ENCODE results near the gene TSR1. TPM values are rescaled to one million over a fixed set of nuclear protein-coding genes. Genes with fewer than 3 reads are reported as not detected.

TSR1 gene
- total and polyA plus RNA-seq, 9 donors, result 27.4 to 46.0 (median 35.6) TPM

GRCh38 chr17:2312736-2313135 is 23.5 kb downstream of the TSR1 start:
- Histone ChIP-seq H3K36me3 (ENCODE audit: control insufficient read depth, insufficient read depth, low read length) (no peaks in the 10 kb centered on the region), H3K4me1 (ENCODE audit: control insufficient read depth, insufficient read depth, low read length) (no peaks in the 10 kb centered on the region), H3K9me3 (replicated peaks; ENCODE audit: control insufficient read depth, low read depth, low read length) (no peaks in the 10 kb centered on the region), H3K27me3 (ENCODE audit: control insufficient read depth, insufficient read depth, low read length) (no peaks in the 10 kb centered on the region), H3K4me3 (ENCODE audit: low read length) (no peak overlapping the region), H3K27ac (ENCODE audit: low read length) (no peak overlapping the region)
- WGBS (ENCODE audit: insufficient coverage), result 100% methylated on average over 3 of the region's 5 CpGs
- no peak for DNase-seq

GRCh38 chr17:2309338-2310154 is 26.7 kb downstream of the TSR1 start:
- Histone ChIP-seq H3K4me1 (ENCODE audit: control insufficient read depth, insufficient read depth, low read length) (no peaks in the 10 kb centered on the region), H3K36me3 (ENCODE audit: control insufficient read depth, insufficient read depth, low read length) (peaks cover 3% of the 10 kb centered on the region), H3K27ac (ENCODE audit: low read length) (no peak overlapping the region), H3K27me3 (ENCODE audit: control insufficient read depth, insufficient read depth, low read length) (no peaks in the 10 kb centered on the region), H3K9me3 (replicated peaks; ENCODE audit: control insufficient read depth, low read depth, low read length) (no peaks in the 10 kb centered on the region), H3K4me3 (ENCODE audit: low read length) (no peak overlapping the region)
- DNase-seq, result no peak
- no CpG with 5 or more reads among the region's 6 CpGs for WGBS (ENCODE audit: insufficient coverage)

- no peak for DNase-seq
- 100% methylated on average over 1 of the region's 4 CpGs for WGBS (ENCODE audit: insufficient coverage)
- H3K4me3 ChIP-seq (ENCODE audit: low read length), result no peak overlapping the region
- H3K36me3 ChIP-seq (ENCODE audit: control insufficient read depth, insufficient read depth, low read length), result peaks cover 10% of the 10 kb centered on the region
- H3K4me1 ChIP-seq (ENCODE audit: control insufficient read depth, insufficient read depth, low read length), result peaks cover 9% of the 10 kb centered on the region
- no peaks in the 10 kb centered on the region for H3K27me3 ChIP-seq (ENCODE audit: control insufficient read depth, insufficient read depth, low read length)
- H3K9me3 ChIP-seq (replicated peaks; ENCODE audit: control insufficient read depth, low read depth, low read length), result no peaks in the 10 kb centered on the region
- no peak overlapping the region for H3K27ac ChIP-seq (ENCODE audit: low read length)
Observed at GRCh38 chr17:2304931-2305330, 31.3 kb downstream of the TSR1 start.

GRCh38 chr17:2303204-2304188 is 32.8 kb downstream of the TSR1 start, which contains the start of the genes SMG6 and SRR:
TSS of gene SMG6 (minus strand) at chr17:2303785. CDS start at chr17:2303720, 65 bp downstream.
TSS of gene SRR (plus strand) at chr17:2303950. CDS start at chr17:2315561, 11,611 bp downstream.
- H3K4me1 ChIP-seq (ENCODE audit: control insufficient read depth, insufficient read depth, low read length), result peaks cover 9% of the 10 kb centered on the region

GRCh38 chr17:2302778-2303203 is 33.5 kb downstream of the TSR1 start:
- Histone ChIP-seq H3K4me3 (ENCODE audit: low read length) (peak overlapping the region; percentile 82), H3K36me3 (ENCODE audit: control insufficient read depth, insufficient read depth, low read length) (peaks cover 24% of the 10 kb centered on the region), H3K9me3 (replicated peaks; ENCODE audit: control insufficient read depth, low read depth, low read length) (no peaks in the 10 kb centered on the region), H3K27ac (ENCODE audit: low read length) (peak overlapping the region; percentile 88), H3K27me3 (ENCODE audit: control insufficient read depth, insufficient read depth, low read length) (no peaks in the 10 kb centered on the region), H3K4me1 (ENCODE audit: control insufficient read depth, insufficient read depth, low read length) (peaks cover 9% of the 10 kb centered on the region)
- DNase-seq, result no peak
- WGBS (ENCODE audit: insufficient coverage), result no CpG with 5 or more reads among the region's 12 CpGs

More at GRCh38 chr17:2303204-2304188, 32.8 kb downstream of the TSR1 start, which contains the start of the genes SMG6 and SRR:
- Histone ChIP-seq H3K4me3 (ENCODE audit: low read length) (peak within 1 kb of the TSS; percentile 87), H3K36me3 (ENCODE audit: control insufficient read depth, insufficient read depth, low read length) (peaks cover 24% of the 10 kb centered on the region), H3K27ac (ENCODE audit: low read length) (peak within 1 kb of the TSS; percentile 88), H3K27me3 (ENCODE audit: control insufficient read depth, insufficient read depth, low read length) (no peaks in the 10 kb centered on the region), H3K9me3 (replicated peaks; ENCODE audit: control insufficient read depth, low read depth, low read length) (no peaks in the 10 kb centered on the region)
- WGBS (ENCODE audit: insufficient coverage), result under 1% methylated on average over 89 of the region's 108 CpGs
- DNase-seq, result peak; percentile 97

GRCh38 chr17:2299756-2300155 is 36.5 kb downstream of the TSR1 start:
- peaks cover 46% of the 10 kb centered on the region for H3K36me3 ChIP-seq (ENCODE audit: control insufficient read depth, insufficient read depth, low read length)
- H3K4me3 ChIP-seq (ENCODE audit: low read length), result no peak overlapping the region
- DNase-seq, result no peak
- WGBS (ENCODE audit: insufficient coverage), result 91% methylated on average over 9 of the region's 22 CpGs
- no peaks in the 10 kb centered on the region for H3K27me3 ChIP-seq (ENCODE audit: control insufficient read depth, insufficient read depth, low read length)
- no peaks in the 10 kb centered on the region for H3K9me3 ChIP-seq (replicated peaks; ENCODE audit: control insufficient read depth, low read depth, low read length)
- H3K27ac ChIP-seq (ENCODE audit: low read length), result no peak overlapping the region
- peaks cover 9% of the 10 kb centered on the region for H3K4me1 ChIP-seq (ENCODE audit: control insufficient read depth, insufficient read depth, low read length)

- no peak overlapping the region for H3K27ac ChIP-seq (ENCODE audit: low read length)
- peaks cover 9% of the 10 kb centered on the region for H3K4me1 ChIP-seq (ENCODE audit: control insufficient read depth, insufficient read depth, low read length)
- H3K4me3 ChIP-seq (ENCODE audit: low read length), result no peak overlapping the region
- H3K27me3 ChIP-seq (ENCODE audit: control insufficient read depth, insufficient read depth, low read length), result no peaks in the 10 kb centered on the region
- H3K36me3 ChIP-seq (ENCODE audit: control insufficient read depth, insufficient read depth, low read length), result peaks cover 53% of the 10 kb centered on the region
- 93% methylated on average over 11 of the region's 12 CpGs for WGBS (ENCODE audit: insufficient coverage)
- H3K9me3 ChIP-seq (replicated peaks; ENCODE audit: control insufficient read depth, low read depth, low read length), result no peaks in the 10 kb centered on the region
- DNase-seq, result no peak
Observed at GRCh38 chr17:2299136-2299535, 37.1 kb downstream of the TSR1 start.

- DNase-seq, result no peak
- no peaks in the 10 kb centered on the region for H3K9me3 ChIP-seq (replicated peaks; ENCODE audit: control insufficient read depth, low read depth, low read length)
- peaks cover 68% of the 10 kb centered on the region for H3K36me3 ChIP-seq (ENCODE audit: control insufficient read depth, insufficient read depth, low read length)
- peaks cover 3% of the 10 kb centered on the region for H3K4me1 ChIP-seq (ENCODE audit: control insufficient read depth, insufficient read depth, low read length)
- no CpG with 5 or more reads among the region's 5 CpGs for WGBS (ENCODE audit: insufficient coverage)
- H3K27ac ChIP-seq (ENCODE audit: low read length), result no peak overlapping the region
- H3K4me3 ChIP-seq (ENCODE audit: low read length), result no peak overlapping the region
- H3K27me3 ChIP-seq (ENCODE audit: control insufficient read depth, insufficient read depth, low read length), result no peaks in the 10 kb centered on the region
Observed at GRCh38 chr17:2297023-2297422, 39.2 kb downstream of the TSR1 start.

- peaks cover 77% of the 10 kb centered on the region for H3K36me3 ChIP-seq (ENCODE audit: control insufficient read depth, insufficient read depth, low read length)
- DNase-seq, result no peak
- H3K4me3 ChIP-seq (ENCODE audit: low read length), result no peak overlapping the region
- H3K9me3 ChIP-seq (replicated peaks; ENCODE audit: control insufficient read depth, low read depth, low read length), result no peaks in the 10 kb centered on the region
- H3K4me1 ChIP-seq (ENCODE audit: control insufficient read depth, insufficient read depth, low read length), result no peaks in the 10 kb centered on the region
- 92% methylated on average over 1 of the region's 1 CpG for WGBS (ENCODE audit: insufficient coverage)
- H3K27ac ChIP-seq (ENCODE audit: low read length), result no peak overlapping the region
- H3K27me3 ChIP-seq (ENCODE audit: control insufficient read depth, insufficient read depth, low read length), result no peaks in the 10 kb centered on the region
Observed at GRCh38 chr17:2295575-2295974, 40.7 kb downstream of the TSR1 start.

- peaks cover 69% of the 10 kb centered on the region for H3K36me3 ChIP-seq (ENCODE audit: control insufficient read depth, insufficient read depth, low read length)
- H3K9me3 ChIP-seq (replicated peaks; ENCODE audit: control insufficient read depth, low read depth, low read length), result no peaks in the 10 kb centered on the region
- DNase-seq, result no peak
- 62% methylated on average over 1 of the region's 2 CpGs for WGBS (ENCODE audit: insufficient coverage)
- H3K4me1 ChIP-seq (ENCODE audit: control insufficient read depth, insufficient read depth, low read length), result no peaks in the 10 kb centered on the region
- no peak overlapping the region for H3K27ac ChIP-seq (ENCODE audit: low read length)
- no peaks in the 10 kb centered on the region for H3K27me3 ChIP-seq (ENCODE audit: control insufficient read depth, insufficient read depth, low read length)
- H3K4me3 ChIP-seq (ENCODE audit: low read length), result no peak overlapping the region
Observed at GRCh38 chr17:2292100-2292499, 44.2 kb downstream of the TSR1 start.

Measured in muscle of leg (tissue), 11 donors.